Activated CD8-positive, alpha-beta memory T cell treated with anti-CD3 and anti-CD28 coated beads, Interleukin-2, amount 50 U/mL, for 24 hours (primary cell): ENCODE results near the gene TP53TG5.

ENCODE experiments used
- DNase-seq: peaks from one replicate; pipeline ENCODE4 v3.0.0-alpha.2; 2020; ENCODE audit errors: extremely low read depth

Gene TP53TG5

DNA sequence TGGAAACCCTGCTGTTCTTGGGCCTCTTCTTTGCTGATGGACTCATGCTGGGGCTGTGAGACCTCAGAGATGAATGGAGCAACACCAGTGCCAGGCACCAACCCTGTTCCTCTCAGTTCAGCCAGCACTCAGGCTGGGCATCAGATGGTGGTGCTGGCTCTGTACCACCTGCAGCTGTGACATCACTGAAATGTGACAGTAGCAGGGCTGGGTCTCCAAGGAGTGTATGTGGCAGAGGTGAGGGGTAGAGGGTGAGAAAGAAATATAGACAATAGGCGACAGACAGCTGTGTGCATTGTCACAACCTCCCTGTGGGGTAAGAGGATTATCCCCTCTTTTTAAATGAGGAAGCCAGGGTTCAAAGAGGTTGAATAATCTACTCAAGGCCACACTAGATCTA is at the start of gene TP53TG5:
TP53TG5 (minus strand) TSS at position 135 of the 400 bp plus-strand sequence; CDS start at position 46, 89 bp downstream.
- no peak for DNase-seq

DNA sequence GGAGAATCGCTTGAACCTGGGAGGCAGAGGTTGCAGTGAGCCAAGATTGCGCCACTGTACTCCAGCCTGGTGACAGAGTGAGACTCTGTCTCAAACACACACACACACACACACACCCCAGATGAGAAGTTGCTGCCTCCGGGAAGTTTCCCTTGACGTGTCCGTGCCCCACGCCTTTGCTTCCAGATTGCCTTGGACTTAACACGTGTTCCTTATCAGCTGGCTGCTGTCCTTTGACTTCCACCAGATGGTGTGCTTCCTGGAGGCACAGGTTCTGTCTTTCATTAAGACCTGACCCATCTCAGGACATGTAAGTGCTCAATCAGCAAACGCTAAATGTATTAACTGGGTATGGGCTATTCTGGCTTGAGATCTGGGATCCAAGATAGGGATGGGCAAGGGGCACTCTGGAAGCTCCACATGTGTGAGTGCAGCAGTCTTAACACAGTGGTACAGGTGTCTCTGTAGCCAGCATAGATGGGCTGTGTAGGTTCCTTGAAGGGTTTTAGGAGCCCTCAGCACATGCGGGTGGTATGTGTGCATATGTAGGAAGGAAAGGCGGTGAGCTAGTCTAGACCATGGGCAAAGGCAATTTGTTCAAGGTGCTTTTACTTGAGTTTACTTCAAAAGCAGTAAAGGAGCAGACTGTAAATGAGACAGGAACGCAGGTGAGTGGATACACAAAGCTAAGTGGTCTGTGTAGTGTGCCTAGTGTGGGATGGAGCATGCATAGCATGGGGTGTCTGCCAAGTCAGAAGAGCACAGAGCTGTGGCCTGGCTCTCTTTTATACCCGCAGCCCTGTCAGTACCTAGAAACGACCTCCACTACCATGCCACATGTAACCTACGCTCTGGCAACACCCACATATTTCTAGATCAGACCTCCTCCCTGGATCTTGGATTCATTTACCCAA is 49.4 kb upstream of the TP53TG5 start:
- DNase-seq = no peak

DNA sequence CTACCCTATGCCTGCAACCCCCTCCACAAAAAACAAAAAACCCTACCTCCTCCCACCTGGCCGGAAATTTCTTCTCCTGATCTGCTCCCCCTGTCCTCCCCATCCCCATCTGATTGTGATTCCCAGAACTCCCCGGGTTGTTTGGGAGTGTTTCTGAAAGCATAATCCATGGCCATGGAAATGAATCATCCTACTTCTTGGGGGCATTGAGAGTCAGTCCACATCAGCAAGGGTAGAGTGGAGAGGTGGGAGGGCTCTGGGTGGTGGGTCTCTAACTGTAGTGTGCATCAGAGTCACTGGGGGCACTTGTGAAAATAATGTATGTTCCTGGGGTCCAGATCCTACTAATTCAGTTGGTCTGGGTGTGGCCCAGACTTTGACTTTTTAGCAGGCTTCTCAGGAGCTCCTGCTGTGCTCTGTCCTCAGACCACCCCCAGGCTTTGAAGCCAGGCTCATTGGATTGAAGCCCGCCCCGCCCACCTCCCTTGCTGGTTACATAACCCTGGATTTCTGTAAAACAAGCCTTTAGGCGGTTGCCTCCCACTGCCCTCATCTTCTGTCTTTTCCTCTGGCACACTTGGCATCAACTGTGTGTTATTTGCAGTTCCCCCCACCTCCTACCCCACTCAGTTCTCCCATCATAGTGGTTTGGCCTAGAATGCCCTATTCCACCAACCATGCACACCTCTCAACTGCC is 48.3 kb upstream of the TP53TG5 start:
- DNase-seq = no peak

DNA sequence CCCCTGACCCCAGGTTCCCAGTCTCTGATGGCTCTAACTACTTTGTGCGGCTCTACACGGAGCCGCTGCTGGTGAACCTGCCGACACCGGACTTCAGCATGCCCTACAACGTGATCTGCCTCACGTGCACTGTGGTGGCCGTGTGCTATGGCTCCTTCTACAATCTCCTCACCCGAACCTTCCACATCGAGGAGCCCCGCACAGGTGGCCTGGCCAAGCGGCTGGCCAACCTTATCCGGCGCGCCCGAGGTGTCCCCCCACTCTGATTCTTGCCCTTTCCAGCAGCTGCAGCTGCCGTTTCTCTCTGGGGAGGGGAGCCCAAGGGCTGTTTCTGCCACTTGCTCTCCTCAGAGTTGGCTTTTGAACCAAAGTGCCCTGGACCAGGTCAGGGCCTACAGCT is 47.4 kb upstream of the TP53TG5 start:
- no peak for DNase-seq

DNA sequence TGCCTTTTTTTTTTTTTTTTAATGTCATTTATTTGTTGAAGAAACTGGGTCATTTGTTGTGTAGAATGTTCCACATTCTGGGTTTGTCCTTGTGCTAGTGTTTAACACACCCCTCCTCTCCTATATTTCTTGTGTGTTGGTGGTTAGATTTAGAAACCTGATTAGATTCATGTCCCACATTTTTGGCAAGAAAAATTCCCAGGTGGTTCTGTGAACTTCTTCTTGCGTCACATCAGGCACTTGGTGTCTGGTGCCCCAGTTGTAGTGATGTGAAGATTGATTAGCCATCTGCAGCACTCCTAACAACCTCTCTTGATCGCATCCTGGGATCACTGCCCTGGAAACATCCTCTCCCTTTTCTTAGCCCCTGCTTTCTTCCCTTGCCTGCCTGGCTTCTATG is 45.6 kb upstream of the TP53TG5 start:
- no peak for DNase-seq

DNA sequence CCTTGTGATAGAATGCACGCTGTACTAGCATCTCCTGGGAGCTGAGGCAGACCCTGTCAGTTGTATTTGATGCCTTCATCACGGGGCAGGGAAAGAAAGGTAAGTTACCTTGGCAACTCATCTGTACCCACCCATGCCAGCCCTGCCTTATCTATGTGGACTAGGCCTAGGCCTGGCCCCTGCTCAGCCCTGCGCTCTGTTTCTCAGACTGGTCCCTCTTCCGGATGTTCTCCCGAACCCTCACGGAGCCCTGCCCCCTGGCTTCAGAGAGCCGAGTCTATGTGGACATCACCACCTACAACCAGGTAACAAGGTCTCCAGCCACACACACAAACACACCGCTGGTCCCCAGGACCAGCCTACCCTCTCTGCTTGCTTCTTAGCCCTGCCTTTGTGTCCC is 42.0 kb upstream of the TP53TG5 start:
- DNase-seq = no peak

DNA sequence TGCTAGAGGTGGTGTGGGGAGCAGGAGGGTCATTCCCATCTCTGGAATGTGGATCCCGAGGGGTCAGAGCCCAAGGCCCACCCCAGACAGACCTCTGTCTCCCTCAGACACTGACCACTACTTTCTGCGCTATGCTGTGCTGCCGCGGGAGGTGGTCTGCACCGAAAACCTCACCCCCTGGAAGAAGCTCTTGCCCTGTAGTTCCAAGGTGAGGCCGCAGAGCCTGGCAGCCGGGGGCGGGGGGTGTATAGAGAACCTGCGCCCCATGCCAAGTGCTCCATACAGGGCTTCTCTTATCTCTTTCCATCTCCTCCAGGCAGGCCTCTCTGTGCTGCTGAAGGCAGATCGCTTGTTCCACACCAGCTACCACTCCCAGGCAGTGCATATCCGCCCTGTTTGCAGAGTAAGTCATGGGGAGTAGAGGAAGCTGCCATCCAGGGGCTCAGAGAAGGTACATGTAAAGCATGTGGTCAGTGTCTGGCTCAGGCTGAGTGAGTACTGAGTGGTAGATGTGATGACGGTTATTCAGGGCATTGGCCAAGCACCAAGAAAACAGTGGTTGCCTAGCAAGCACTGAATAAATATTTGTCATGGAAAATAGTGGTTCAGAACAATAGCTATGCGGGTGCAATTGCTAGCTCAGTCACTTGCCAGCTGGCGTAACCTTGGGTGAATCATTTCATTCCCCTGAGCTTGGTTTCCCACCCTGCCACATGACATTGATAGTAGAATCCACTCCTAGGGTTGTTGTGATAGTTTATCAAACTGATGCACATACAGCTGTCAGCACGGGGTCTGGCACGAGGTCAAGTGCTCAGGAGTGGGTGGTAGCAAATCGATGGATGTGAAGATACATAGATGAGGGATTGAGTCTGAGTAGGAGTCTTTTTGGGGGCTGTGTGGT is 41.3 kb upstream of the TP53TG5 start:
- no peak for DNase-seq

DNA sequence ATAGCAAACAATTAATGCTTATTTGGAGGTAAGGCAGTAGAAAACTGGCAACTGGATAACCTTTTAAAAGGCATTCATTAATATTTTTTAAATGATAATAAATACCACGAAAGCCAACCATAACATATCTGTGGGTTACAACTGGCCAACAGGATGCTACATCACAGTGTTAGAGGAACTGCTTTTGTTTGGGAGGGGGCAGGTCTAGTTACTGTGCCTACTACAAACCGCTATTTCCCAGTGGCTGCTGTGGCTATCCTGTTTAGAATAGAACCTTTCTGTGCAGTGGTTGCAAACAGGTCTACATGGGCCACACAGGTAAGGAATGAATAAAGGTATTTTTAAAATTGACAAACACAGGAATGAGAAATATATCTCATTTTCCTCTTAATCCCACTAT is 38.8 kb upstream of the TP53TG5 start:
- no peak for DNase-seq

DNA sequence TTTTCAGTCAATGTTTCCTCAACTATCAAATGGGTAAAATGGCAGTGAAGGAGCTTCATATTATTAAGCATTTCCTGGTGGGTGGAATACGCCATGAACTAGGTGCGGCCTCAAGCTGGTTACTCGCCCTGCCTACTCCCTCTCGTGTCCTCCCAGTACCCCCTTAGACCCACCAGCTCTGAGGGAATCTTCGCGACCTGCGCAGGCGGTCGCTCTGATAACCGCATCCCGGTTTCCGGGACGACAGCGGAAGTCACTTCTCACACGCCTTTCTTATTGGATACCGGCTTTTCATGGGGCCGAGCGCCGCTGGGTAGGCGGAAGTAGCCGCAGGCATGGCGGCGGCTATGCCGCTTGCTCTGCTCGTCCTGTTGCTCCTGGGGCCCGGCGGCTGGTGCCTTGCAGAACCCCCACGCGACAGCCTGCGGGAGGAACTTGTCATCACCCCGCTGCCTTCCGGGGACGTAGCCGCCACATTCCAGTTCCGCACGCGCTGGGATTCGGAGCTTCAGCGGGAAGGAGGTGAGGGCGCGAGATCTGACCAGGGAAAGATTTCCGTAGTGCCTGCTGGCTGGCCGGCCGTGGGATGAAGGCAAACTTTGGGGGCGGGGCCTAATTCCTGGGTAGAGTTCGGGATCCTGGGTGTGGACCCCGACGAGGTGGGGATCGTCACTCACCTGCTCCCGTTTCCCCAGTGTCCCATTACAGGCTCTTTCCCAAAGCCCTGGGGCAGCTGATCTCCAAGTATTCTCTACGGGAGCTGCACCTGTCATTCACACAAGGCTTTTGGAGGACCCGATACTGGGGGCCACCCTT is 37.9 kb upstream of the TP53TG5 start, which contains the start of gene PIGT:
PIGT (plus strand) TSS at position 320 of the 816 bp plus-strand sequence; CDS start at position 336, 16 bp downstream.
- DNase-seq = peak; percentile 85

DNA sequence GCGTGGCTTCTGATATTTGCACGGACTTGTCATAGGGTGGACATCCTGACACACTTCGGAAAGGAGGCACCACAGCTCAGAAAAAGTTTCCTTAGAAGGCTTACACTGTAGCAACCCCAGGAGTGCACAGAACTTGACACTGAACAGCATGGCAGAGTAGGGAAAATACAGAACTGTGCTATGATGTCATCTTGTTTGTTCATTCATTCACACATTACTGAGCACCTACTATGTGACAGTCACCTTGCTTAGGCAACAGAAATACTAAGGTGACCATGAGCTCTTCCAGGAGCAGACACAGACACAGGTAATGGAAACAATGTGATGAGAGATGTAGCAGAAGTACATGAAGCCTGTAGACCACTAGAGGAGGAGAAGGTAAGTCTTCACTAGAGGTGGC is 35.4 kb upstream of the TP53TG5 start:
- DNase-seq = no peak

DNA sequence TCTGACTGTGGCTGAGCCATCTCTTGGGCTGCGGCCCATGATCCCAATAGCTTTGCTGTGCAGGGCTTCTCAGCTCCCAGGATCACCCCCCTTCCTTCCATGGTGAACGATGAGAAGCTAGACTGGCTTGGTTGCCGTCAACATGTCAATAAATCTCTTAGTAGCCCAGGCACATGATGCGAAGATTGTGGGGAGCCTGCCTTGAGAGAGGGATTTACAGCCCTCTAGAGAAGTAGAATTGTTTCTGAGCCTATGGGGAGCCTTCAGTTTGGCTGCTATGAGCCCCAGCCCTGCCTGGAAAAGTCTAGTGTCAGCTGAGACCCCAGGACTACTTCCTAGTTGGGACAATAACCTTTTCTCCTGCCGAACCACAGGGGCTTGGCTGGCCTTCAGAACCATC is 34.5 kb upstream of the TP53TG5 start:
- no peak for DNase-seq

DNA sequence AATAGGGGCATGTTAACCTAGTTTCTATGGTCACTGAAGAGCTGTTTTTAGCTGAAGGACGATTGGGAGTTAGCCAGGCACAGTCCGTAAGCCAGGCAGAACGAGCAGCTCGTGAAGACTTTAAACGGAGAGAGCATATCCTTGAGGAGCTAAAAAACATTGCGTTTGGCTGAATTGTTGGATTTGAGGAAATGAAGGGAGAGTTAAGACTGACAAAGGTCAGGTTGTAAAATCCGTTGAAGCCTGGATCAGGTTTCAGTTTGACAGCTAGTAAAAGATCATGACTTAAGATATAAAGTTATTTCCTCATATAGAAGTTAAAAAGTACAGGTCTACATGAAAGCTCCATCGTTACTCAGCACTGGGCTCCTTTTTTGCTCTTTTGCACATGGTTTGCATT is 32.8 kb upstream of the TP53TG5 start:
- no peak for DNase-seq

DNA sequence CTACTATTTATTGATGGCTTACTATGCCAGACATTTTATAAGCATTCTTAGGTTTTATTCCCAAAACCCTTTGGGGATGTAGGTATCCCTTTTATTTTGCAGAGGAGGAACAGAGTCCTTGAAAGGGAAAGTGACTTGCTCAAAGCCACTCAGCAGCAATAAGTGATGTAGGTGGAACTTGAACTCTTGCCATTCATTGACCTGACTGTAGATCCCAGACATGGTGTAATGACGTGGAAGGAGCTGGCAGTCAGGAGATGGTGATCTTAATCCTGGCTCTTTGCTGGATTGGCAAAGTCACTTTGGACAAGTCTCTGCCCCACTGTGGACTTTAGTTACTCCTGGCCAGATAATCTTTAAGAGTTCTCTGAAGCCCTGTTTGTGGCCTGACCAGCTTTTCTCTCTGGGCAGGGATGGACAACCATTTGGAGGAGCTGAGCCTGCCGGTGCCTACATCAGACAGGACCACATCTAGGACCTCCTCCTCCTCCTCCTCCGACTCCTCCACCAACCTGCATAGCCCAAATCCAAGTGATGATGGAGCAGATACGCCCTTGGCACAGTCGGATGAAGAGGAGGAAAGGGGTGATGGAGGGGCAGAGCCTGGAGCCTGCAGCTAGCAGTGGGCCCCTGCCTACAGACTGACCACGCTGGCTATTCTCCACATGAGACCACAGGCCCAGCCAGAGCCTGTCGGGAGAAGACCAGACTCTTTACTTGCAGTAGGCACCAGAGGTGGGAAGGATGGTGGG is 31.6 kb upstream of the TP53TG5 start:
- no peak for DNase-seq

DNA sequence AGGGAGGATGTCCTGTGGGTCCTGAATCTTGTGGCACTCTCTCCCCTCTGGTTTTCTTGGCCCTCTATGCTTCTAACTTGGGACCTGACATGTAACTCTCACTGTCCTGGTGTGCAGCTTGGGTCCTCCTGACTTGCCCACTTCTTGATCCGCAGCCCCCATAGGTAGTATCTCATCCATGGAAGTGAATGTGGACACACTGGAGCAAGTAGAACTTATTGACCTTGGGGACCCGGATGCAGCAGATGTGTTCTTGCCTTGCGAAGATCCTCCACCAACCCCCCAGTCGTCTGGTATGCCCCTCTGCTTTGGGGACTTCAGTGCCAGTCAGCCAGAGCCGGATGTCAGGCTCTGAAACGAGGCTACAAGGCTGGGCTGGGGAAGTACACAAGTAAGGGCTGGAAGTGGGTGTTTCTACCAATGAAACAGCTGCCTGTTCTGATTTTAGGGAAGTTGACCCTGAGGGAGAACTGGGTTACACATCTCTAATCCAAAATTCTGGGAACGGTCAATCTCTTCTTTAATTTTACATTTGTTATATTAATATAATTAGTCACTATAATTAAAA is 30.6 kb upstream of the TP53TG5 start:
- no peak for DNase-seq

DNA sequence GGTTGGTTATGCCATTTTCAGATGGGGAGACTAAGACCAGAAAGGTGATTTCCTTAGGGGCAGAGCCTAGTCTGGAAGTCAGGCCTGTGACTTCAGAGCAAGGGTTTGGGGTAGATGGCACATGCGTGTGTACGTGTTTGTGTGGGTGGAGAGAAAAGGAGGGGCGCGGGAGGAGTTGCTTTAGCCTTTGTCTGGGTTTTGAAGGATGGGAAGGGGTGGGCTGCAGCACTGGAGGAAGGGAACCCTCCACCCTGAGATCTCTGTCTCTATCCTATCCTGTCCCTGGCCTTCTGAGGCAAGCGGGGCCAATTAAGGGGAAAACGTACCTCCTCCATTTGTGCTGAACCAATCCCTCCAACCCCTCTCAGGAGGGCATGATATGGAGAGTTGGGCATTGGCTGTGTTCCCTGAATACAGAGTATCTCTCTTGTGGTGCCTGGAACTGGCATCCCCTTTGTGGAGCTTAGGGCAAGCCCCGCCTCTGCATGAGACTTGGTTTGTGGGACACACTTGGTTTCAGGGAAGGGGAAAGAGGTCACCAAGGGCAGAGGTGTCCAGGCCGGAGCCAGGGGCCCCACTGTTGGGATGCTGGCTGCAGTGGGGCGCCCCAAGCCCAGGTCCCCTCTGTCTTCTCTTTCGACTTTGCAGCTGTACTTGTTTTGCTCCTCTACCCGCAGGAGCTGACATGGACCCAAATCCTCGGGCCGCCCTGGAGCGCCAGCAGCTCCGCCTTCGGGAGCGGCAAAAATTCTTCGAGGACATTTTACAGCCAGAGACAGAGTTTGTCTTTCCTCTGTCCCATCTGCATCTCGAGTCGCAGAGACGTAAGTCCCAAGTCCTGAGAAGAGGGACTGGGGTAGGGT is 29.9 kb upstream of the TP53TG5 start, which contains the start of gene DBNDD2:
DBNDD2 (plus strand) TSS at position 507 of the 863 bp plus-strand sequence; CDS start at position 686, 179 bp downstream.
- DNase-seq = no peak

DNA sequence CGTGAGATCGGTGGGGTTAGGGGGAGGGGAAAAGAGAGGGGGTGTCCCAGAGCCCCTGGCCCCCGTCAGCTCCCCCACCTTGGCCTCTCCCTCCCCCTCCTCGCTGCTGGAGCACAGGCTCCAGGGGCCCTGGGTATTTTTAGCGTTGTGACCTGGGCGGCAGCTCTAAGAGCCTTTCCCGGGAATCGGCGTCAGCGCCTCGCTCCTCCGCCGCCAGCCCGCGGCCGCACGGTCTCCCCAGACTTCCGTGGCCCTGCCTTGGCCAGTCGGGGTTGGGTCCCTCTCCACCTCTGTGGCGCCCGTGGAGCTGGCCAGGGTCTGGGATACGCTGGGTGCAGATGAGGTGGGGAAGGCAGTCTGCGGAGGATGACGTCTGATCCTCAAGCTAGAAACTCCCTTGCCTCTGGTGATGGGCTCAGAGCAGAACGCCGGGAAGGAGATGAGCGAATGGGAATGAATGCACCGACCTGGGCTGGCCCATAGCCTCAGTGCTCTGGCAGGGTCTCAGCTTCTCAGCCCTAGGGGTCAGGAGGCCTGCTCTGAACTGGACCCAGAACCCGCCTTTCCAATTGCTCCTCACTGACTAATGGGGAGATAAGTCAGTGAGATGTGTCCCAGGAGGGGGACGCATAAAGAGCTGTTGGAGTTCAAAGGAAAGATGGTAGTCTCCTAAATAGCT is 29.1 kb upstream of the TP53TG5 start:
- DNase-seq = no peak

DNA sequence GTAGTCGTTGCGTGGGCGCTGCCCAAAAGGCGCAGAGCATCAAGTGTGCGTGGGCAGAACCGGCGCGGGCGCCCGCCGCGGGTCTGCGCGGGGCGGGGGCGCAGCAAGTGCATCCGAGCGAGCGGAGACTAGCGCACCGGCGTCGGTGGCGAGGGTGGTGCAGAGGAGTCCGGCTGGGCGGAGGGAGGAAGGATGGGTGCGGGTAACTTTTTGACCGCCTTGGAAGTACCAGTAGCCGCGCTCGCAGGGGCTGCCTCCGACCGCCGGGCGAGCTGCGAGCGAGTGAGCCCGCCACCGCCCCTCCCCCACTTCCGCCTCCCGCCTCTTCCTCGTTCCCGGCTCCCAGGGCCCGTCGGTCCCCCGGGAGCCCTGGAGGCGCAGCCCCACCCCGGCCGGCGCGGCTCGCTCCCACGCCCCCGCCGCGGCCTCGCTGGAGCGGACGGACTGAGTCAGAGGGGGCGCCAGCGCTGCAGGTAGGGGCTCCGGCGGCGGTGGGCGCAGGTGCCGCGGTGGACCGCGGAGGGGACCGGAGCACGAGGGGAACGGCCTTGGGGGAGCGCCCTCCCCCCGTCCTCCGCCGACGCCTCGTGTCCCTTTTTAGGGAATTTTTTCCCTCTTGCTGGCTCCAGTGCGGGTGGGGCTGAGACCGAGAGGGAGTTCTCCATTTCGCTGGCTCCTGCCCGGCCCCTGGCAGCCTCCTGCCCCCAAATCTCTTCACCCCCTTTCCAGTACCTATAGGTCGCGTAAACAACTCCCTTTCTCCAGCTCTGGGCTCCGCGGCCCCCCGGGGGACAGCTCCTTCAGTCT is 28.3 kb upstream of the TP53TG5 start:
- no peak for DNase-seq
